ENCODE results near the gene SLX4IP. TPM values are rescaled to one million over a fixed set of nuclear protein-coding genes. Genes with fewer than 3 reads are reported as not detected.

Gene SLX4IP
- polyA plus RNA-seq, 1 experiment, result 2.8 TPM

DNA sequence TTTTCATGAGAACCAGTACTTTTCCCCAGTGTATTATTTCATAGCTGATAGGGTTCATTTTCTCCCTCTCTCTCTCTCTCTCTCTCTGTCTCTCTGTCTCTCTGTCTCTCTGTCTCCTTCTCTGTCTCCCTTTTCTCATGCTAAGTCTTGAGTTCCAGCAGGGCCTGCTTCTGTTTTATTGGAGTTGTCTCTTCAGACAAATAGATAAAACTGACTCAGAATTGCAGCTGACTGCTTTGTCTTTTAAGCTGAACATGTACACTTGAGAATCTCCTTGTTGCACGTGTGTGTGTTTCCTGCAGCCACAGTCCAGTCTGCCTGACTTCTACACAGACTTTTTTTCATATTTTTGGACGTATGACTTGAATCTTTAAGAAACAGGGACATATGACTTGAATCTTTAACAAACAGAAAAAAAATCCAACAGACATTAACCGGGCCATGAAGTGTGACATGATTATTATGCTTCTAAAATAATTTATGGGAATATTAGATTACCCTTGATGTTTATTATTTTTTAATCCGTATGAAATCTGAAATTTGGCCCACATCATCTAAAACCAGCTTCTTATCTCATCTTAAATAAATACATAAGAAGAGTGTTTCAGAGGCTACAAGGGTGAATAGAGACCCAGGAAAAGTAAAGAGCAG is 167.2 kb downstream of the SLX4IP start:
- H3K4me3 ChIP-seq (ENCODE audit: low read depth, low read length), result no peak overlapping the region
- no peaks in the 10 kb centered on the region for H3K9me3 ChIP-seq (ENCODE audit: control insufficient read depth, insufficient read depth, low read length)
- no peak for TF ChIP-seq CTCF (IDR thresholded peaks at IDR 0.05; ENCODE audit: low read depth, low read length)
- no peaks in the 10 kb centered on the region for H3K27me3 ChIP-seq (ENCODE audit: control insufficient read depth, insufficient read depth, low read length)
- POLR2A ChIA-PET, result interaction anchor here (0.9 kb wide), 1 partner anchor 69 kb away, joined by 4 read pairs; no protein-coding TSS in a partner anchor
- no peak for DNase-seq (ENCODE audit: low read depth, low spot score)
- no peak overlapping the region for H3K27ac ChIP-seq (ENCODE audit: low read depth, low read length)
- CTCF ChIA-PET, result interaction anchor here (1.2 kb wide), 1 partner anchor 50 kb away, joined by 3 read pairs; no protein-coding TSS in a partner anchor

GRCh38 chr20:10603378-10603777 is 168.3 kb downstream of the SLX4IP start:
- no peak for DNase-seq (ENCODE audit: low read depth, low spot score)
- POLR2A ChIA-PET, result interaction anchor here (1.1 kb wide), 1 partner anchor 25 kb away, joined by 3 read pairs; no protein-coding TSS in a partner anchor
- Histone ChIP-seq H3K27ac (ENCODE audit: low read depth, low read length) (no peak overlapping the region), H3K9me3 (ENCODE audit: control insufficient read depth, insufficient read depth, low read length) (no peaks in the 10 kb centered on the region), H3K4me3 (ENCODE audit: low read depth, low read length) (no peak overlapping the region), H3K27me3 (ENCODE audit: control insufficient read depth, insufficient read depth, low read length) (no peaks in the 10 kb centered on the region)
- TF ChIP-seq CTCF (IDR thresholded peaks at IDR 0.05; ENCODE audit: low read depth, low read length), result no peak
- CTCF ChIA-PET, result no interaction called here

- Histone ChIP-seq H3K9me3 (ENCODE audit: control insufficient read depth, insufficient read depth, low read length) (no peaks in the 10 kb centered on the region), H3K27ac (ENCODE audit: low read depth, low read length) (peak overlapping the region; percentile 84), H3K4me3 (ENCODE audit: low read depth, low read length) (no peak overlapping the region), H3K27me3 (ENCODE audit: control insufficient read depth, insufficient read depth, low read length) (no peaks in the 10 kb centered on the region)
- peak; percentile 70 for DNase-seq (ENCODE audit: low read depth, low spot score)
- ChIA-PET CTCF (no interaction called here), POLR2A (interaction anchor here (1.0 to 1.4 kb wide), 4 partner anchors 15 to 67 kb away, joined by 3 to 5 read pairs (median 4); no protein-coding TSS in a partner anchor)
- TF ChIP-seq CTCF (IDR thresholded peaks at IDR 0.05; ENCODE audit: low read depth, low read length), result no peak
Measured at GRCh38 chr20:10603971-10604864, 169.1 kb downstream of the SLX4IP start.

DNA sequence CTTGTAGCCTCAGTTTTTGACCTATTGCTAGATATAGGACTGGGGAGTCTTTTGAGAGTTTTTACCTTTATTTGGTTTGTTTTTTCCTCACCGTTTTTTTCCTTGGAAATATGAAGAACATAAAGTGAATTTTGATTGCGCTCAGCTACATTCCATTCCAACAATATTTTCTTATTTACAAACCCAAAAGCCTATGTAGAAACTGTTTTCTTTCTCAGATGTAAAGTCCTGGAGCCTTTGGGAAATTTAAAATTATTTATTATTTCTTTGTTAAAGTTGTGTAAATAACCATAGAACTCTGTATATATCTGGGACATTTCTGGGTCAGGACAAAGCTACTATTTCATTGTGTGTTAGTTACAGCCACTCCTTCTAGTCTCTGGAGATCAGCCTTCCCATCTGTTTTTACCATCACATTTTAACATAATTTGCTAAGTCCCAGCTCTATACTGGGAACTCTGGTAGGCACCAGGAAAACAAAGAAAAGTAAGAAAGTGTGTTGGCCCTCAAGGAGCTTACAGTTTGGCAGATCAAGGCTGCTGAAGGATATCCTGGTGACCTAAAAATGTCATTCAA is 169.8 kb downstream of the SLX4IP start:
- Histone ChIP-seq H3K27me3 (ENCODE audit: control insufficient read depth, insufficient read depth, low read length) (no peaks in the 10 kb centered on the region), H3K9me3 (ENCODE audit: control insufficient read depth, insufficient read depth, low read length) (no peaks in the 10 kb centered on the region), H3K4me3 (ENCODE audit: low read depth, low read length) (no peak overlapping the region), H3K27ac (ENCODE audit: low read depth, low read length) (peak overlapping the region; percentile 82)
- no peak for DNase-seq (ENCODE audit: low read depth, low spot score)
- ChIA-PET POLR2A (interaction anchor here (1.0 to 1.4 kb wide), 3 partner anchors 14 to 67 kb away, joined by 4 to 5 read pairs (median 4); no protein-coding TSS in a partner anchor), CTCF (interaction anchor here (2.8 kb wide), 1 partner anchor 66 kb away, joined by 9 read pairs; no protein-coding TSS in a partner anchor)
- no peak for TF ChIP-seq CTCF (IDR thresholded peaks at IDR 0.05; ENCODE audit: low read depth, low read length)
